ENCODE data around the gene SLC49A3. TPM values are rescaled to one million over a fixed set of nuclear protein-coding genes. Genes with fewer than 3 reads are reported as not detected.

SLC49A3 gene
- total and polyA plus RNA-seq, 2 of the 13 experiments (the other 11 are each of a cell fraction or from before 2014, with no cell fraction given), result 0.07 to 0.17 TPM

GRCh38 chr4:650951-651883 is 37.7 kb downstream of the SLC49A3 start:
- POLR2A ChIA-PET, result interaction anchor here (0.6 kb wide), 1 partner anchor 18 kb away, joined by 3 read pairs; no protein-coding TSS in a partner anchor
- peak; percentile 32 for ATAC-seq
- 11% methylated on average over 7 of the region's 49 CpGs for WGBS (ENCODE audit: low lambda C conversion rate)
- TF ChIP-seq UBTF (CRISPR knock-in tag; IDR thresholded peaks at IDR 0.05), result 0 out of 2 replicates have a peak, but pooled peaks have one; percentile 4
- TF ChIP-seq, protein P1, sequence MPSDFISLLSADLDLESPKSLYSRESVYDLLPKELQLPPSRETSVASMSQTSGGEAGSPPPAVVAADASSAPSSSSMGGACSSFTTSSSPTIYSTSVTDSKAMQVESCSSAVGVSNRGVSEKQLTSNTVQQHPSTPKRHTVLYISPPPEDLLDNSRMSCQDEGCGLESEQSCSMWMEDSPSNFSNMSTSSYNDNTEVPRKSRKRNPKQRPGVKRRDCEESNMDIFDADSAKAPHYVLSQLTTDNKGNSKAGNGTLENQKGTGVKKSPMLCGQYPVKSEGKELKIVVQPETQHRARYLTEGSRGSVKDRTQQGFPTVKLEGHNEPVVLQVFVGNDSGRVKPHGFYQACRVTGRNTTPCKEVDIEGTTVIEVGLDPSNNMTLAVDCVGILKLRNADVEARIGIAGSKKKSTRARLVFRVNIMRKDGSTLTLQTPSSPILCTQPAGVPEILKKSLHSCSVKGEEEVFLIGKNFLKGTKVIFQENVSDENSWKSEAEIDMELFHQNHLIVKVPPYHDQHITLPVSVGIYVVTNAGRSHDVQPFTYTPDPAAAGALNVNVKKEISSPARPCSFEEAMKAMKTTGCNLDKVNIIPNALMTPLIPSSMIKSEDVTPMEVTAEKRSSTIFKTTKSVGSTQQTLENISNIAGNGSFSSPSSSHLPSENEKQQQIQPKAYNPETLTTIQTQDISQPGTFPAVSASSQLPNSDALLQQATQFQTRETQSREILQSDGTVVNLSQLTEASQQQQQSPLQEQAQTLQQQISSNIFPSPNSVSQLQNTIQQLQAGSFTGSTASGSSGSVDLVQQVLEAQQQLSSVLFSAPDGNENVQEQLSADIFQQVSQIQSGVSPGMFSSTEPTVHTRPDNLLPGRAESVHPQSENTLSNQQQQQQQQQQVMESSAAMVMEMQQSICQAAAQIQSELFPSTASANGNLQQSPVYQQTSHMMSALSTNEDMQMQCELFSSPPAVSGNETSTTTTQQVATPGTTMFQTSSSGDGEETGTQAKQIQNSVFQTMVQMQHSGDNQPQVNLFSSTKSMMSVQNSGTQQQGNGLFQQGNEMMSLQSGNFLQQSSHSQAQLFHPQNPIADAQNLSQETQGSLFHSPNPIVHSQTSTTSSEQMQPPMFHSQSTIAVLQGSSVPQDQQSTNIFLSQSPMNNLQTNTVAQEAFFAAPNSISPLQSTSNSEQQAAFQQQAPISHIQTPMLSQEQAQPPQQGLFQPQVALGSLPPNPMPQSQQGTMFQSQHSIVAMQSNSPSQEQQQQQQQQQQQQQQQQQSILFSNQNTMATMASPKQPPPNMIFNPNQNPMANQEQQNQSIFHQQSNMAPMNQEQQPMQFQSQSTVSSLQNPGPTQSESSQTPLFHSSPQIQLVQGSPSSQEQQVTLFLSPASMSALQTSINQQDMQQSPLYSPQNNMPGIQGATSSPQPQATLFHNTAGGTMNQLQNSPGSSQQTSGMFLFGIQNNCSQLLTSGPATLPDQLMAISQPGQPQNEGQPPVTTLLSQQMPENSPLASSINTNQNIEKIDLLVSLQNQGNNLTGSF (CRISPR knock-in tag; IDR thresholded peaks at IDR 0.05), result no peak
- TF ChIP-seq SNAPC5 (CRISPR knock-in tag; IDR thresholded peaks at IDR 0.05; ENCODE audit: borderline replicate concordance), result no peak
- peak; percentile 56; the same call in 1 of the 2 replicates for TF ChIP-seq ZSCAN25 (CRISPR knock-in tag; IDR thresholded peaks at IDR 0.05)
- 0 out of 2 replicates have a peak, but pooled peaks have one; percentile 24 for TF ChIP-seq SKIL (CRISPR knock-in tag; IDR thresholded peaks at IDR 0.05; ENCODE audit: borderline replicate concordance)
- TF ChIP-seq, protein P2, sequence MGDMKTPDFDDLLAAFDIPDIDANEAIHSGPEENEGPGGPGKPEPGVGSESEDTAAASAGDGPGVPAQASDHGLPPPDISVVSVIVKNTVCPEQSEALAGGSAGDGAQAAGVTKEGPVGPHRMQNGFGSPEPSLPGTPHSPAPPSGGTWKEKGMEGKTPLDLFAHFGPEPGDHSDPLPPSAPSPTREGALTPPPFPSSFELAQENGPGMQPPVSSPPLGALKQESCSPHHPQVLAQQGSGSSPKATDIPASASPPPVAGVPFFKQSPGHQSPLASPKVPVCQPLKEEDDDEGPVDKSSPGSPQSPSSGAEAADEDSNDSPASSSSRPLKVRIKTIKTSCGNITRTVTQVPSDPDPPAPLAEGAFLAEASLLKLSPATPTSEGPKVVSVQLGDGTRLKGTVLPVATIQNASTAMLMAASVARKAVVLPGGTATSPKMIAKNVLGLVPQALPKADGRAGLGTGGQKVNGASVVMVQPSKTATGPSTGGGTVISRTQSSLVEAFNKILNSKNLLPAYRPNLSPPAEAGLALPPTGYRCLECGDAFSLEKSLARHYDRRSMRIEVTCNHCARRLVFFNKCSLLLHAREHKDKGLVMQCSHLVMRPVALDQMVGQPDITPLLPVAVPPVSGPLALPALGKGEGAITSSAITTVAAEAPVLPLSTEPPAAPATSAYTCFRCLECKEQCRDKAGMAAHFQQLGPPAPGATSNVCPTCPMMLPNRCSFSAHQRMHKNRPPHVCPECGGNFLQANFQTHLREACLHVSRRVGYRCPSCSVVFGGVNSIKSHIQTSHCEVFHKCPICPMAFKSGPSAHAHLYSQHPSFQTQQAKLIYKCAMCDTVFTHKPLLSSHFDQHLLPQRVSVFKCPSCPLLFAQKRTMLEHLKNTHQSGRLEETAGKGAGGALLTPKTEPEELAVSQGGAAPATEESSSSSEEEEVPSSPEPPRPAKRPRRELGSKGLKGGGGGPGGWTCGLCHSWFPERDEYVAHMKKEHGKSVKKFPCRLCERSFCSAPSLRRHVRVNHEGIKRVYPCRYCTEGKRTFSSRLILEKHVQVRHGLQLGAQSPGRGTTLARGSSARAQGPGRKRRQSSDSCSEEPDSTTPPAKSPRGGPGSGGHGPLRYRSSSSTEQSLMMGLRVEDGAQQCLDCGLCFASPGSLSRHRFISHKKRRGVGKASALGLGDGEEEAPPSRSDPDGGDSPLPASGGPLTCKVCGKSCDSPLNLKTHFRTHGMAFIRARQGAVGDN (CRISPR knock-in tag; IDR thresholded peaks at IDR 0.05), result peak; percentile 37; the same call in 1 of the 2 replicates

More at GRCh38 chr4:650951-651883, 37.7 kb downstream of the SLC49A3 start:
- Histone ChIP-seq H3K9me3 (ENCODE audit: low read length) (no peaks in the 10 kb centered on the region), H4K20me1 (ENCODE audit: insufficient read depth, low read length) (no peaks in the 10 kb centered on the region), H3K4me3 (replicated peaks in 1 of 3; ENCODE audit: insufficient read depth in 1 of 3, low read depth in 2 of 3, low read length in 3 of 3) (peak overlapping the region in 2 of 3 experiments; percentile 5 to 48; a peak in 2 of 6 replicates), H2AFZ (ENCODE audit: low read length) (no peak overlapping the region), H3K4me1 (ENCODE audit: insufficient read depth, low read length) (peaks cover 51% of the 10 kb centered on the region), H3K27ac (ENCODE audit: extremely low read length, insufficient read depth, low read length) (no peak overlapping the region), H3K36me3 (replicated peaks in 1 of 2; ENCODE audit: control insufficient read depth in 1 of 2, insufficient read depth in 2 of 2, low read length in 2 of 2) (no peaks in the 10 kb centered on the region), H3K27me3 (ENCODE audit: control insufficient read depth in 1 of 2, insufficient read depth in 2 of 2, low read length in 2 of 2) (peaks cover 19 to 70% of the 10 kb centered on the region in 2 experiments), H3K79me2 (ENCODE audit: insufficient read depth, low read length) (no peaks in the 10 kb centered on the region), H3K9ac (ENCODE audit: insufficient read depth, low read depth, low read length) (no peak overlapping the region), H3K4me2 (ENCODE audit: low read depth, low read length) (peak overlapping the region; percentile 62)
- no TSS peak for BruUV-seq (replicated peaks)
- CTCF ChIA-PET (ENCODE audit: low intra/inter-chr PET ratio, low total read pairs), result no interaction called here
- intact Hi-C loops (cut with micrococcal nuclease; ENCODE audit: unreplicated experiment), result no loop called here
- in situ Hi-C loops (cut with HindIII; ENCODE audit: extremely low pct_ligation_motif_present, low pct_unique_long_range_greater_than_20kb), result no loop called here
- no peak for DNase-seq (ENCODE audit: low spot score)
- no peak for FAIRE-seq
